HepG2 (cell line): ENCODE measurements around the gene DAPK3. TPM values are rescaled to one million over a fixed set of nuclear protein-coding genes. Genes with fewer than 3 reads are reported as not detected.
"Not testable (repeated sequence)": the region's sequence is repeated elsewhere in the genome, so short reads cannot be mapped to it uniquely, and the experiment has no call there.

Experiments used
- ATAC-seq: fragments of 200-7000 bp; cut with Tn5 transposase; 3 replicates; pipeline ENCODE4 v1.9.1; 2020; ENCODE audit warnings: mild to moderate bottlenecking, moderate library complexity
- BruUV-seq: library from RNA; stranded (reverse); fragments of 400-500 nt; replicated peaks from 2 replicates; lab custom pipeline; 2021; lab: Mats Ljungman, UMichigan
- CTCF ChIA-PET: fragments of 300-600 bp; formaldehyde crosslinking; extraction: SDS; loops from one replicate; lab custom pipeline; 2021; ENCODE audit warnings: low total read pairs, inconsistent platforms, low intra/inter-chr PET ratio; lab: Yijun Ruan, JAX
- POLR2A ChIA-PET: fragments of 350-600 bp; sonication (Branson Sonifier 250); formaldehyde crosslinking; loops from one replicate; lab custom pipeline; 2020; ENCODE audit warnings: antibody characterized with exemption, inconsistent platforms; lab: Yijun Ruan, JAX
- DNase-seq: peaks from one replicate; pipeline ENCODE4 v3.0.0-alpha.2; 2015; ENCODE audit warnings: low spot score
- FAIRE-seq: peaks from 3 replicates; lab custom pipeline; 2011; peaks lifted over from hg19 to GRCh38; lab: Jason Lieb, UNC
- H2AFZ ChIP-seq: one replicate; pipeline ENCODE4 v1.6.1; 2011; ENCODE audit warnings: low read length, inconsistent platforms
- H3K27ac ChIP-seq: fragments of 300-600 bp; 3 replicates; pipeline ENCODE4 v1.8.0; 2011; ENCODE audit warnings: mixed run types, mild to moderate bottlenecking, mixed read lengths, low read length, inconsistent platforms; ENCODE audit not compliant: insufficient read depth; ENCODE audit errors: extremely low read length
- H3K27me3 ChIP-seq, 2 experiments: fragments of 200-600 bp in 1 of 2; 2 replicates in 1 of 2; 3 replicates in 1 of 2; pipeline versions ENCODE4 v1.6.0 to v1.8.0; 2011; ENCODE audit warnings: low read length in 2 of 2, mild to moderate bottlenecking in 2 of 2, moderate library complexity in 2 of 2, inconsistent platforms in 1 of 2; ENCODE audit not compliant: insufficient read depth in 2 of 2, control insufficient read depth in 1 of 2
- H3K36me3 ChIP-seq, 2 experiments: fragments of 200-600 bp in 1 of 2; replicated peaks in 1 of 2; 2 replicates in 1 of 2; 3 replicates in 1 of 2; pipeline versions ENCODE4 v1.5.1 to v1.8.0; 2011; ENCODE audit warnings: low read length in 2 of 2, inconsistent platforms in 1 of 2; ENCODE audit not compliant: insufficient read depth in 2 of 2, control insufficient read depth in 1 of 2
- H3K4me1 ChIP-seq: 2 replicates; pipeline ENCODE4 v1.5.1; 2012; ENCODE audit warnings: low read length, inconsistent platforms; ENCODE audit not compliant: insufficient read depth
- H3K4me2 ChIP-seq: 2 replicates; pipeline ENCODE4 v1.6.0; 2011; ENCODE audit warnings: low read depth, low read length, inconsistent platforms
- H3K4me3 ChIP-seq, 3 experiments: fragments of 200-600 bp in 1 of 3; sonication (generic), shearing (Covaris generic) in 1 of 3; replicated peaks in 1 of 3; 2 replicates each; pipeline ENCODE4 v1.5.1; 2011 to 2016; ENCODE audit warnings: low read length in 3 of 3, inconsistent platforms in 2 of 3, low read depth in 2 of 3, mild to moderate bottlenecking in 2 of 3, control low read depth in 1 of 3, mixed read lengths in 1 of 3; ENCODE audit not compliant: insufficient read depth in 1 of 3
- H3K79me2 ChIP-seq: one replicate; pipeline ENCODE4 v1.6.1; 2011; ENCODE audit warnings: low read length, inconsistent platforms; ENCODE audit not compliant: insufficient read depth
- H3K9ac ChIP-seq: 2 replicates; pipeline ENCODE4 v1.6.0; 2011; ENCODE audit warnings: mild to moderate bottlenecking, low read depth, low read length, inconsistent platforms; ENCODE audit not compliant: insufficient read depth
- H3K9me3 ChIP-seq: 2 replicates; pipeline ENCODE4 v1.5.1; 2012; ENCODE audit warnings: mild to moderate bottlenecking, low read length
- H4K20me1 ChIP-seq: 2 replicates; pipeline ENCODE4 v1.6.0; 2011; ENCODE audit warnings: inconsistent platforms, mild to moderate bottlenecking, low read length, moderate library complexity; ENCODE audit not compliant: insufficient read depth
- CEBPB ChIP-seq: IDR thresholded peaks from 2 replicates; pipeline ENCODE4 v1.6.1; 2011; ENCODE audit warnings: low read depth, low read length, improper control_type of control experiment, borderline replicate concordance
- CEBPG ChIP-seq: IDR thresholded peaks from 2 replicates; pipeline ENCODE4 v1.6.1; 2016
- ONECUT2 ChIP-seq: sonication (generic); formaldehyde crosslinking; IDR thresholded peaks from 2 replicates; pipeline ENCODE4 v1.4.0; 2020; ENCODE audit warnings: missing genetic modification reagents
- ZNF121 ChIP-seq: sonication (generic); formaldehyde crosslinking; IDR thresholded peaks from 2 replicates; pipeline ENCODE4 v1.5.0; 2020; ENCODE audit warnings: mild to moderate bottlenecking, missing genetic modification reagents
- ZNF770 ChIP-seq: sonication (generic); formaldehyde crosslinking; IDR thresholded peaks from 2 replicates; pipeline ENCODE4 v1.5.0; 2020; ENCODE audit warnings: mild to moderate bottlenecking, missing genetic modification reagents
- WGBS: methylation state at CpG from one replicate; pipeline ENCODE4 v1.1.6; 2017; ENCODE audit warnings: low lambda C conversion rate; 5-methylcytosine and 5-hydroxymethylcytosine counted together
- in situ Hi-C: cut with HindIII; loops from 2 replicates; pipeline ENCODE4 v1.10.0; 2017; ENCODE audit warnings: low pct_unique_long_range_greater_than_20kb; ENCODE audit not compliant: extremely low pct_ligation_motif_present
- intact Hi-C: fragments of 100-400 bp; cut with micrococcal nuclease; formaldehyde crosslinking; loops from one replicate; pipeline ENCODE4 v1.10.0; 2022; ENCODE audit not compliant: unreplicated experiment
- polyA plus RNA-seq, 8 experiments: library from polyadenylated mRNA; depleted of rRNA in 3 of 8; stranded (reverse) in 7 of 8; unstranded in 1 of 8; fragments of >200 nt; fragmentation: Illumina TruSeq in 4 of 8; extraction: Trizol in 4 of 8; gene quantifications; 2 replicates each; pipeline versions ENCODE4 v1.2.1 to v1.2.3, GENCODE V29; 2011 to 2016; ENCODE audit warnings: low read depth in 4 of 8, missing spikeins in 1 of 8, mixed read lengths in 1 of 8; ENCODE audit not compliant: insufficient read depth in 1 of 8
- total RNA-seq, 5 experiments: library from RNA; depleted of rRNA; stranded (reverse); fragments of >200 nt; fragmentation: Illumina TruSeq; extraction: Trizol; gene quantifications; 2 replicates each; pipeline ENCODE4 v1.2.3, GENCODE V29; 2016; ENCODE audit warnings: low read depth in 1 of 5

Gene DAPK3
- total and polyA plus RNA-seq, 2 of the 13 experiments (the other 11 are each of a cell fraction or from before 2014, with no cell fraction given): 30.5 to 37.3 TPM

- CTCF ChIA-PET: not testable (repeated sequence)
Observed at GRCh38 chr19:3947316-3947933, 23.5 kb downstream of the DAPK3 start.

More at GRCh38 chr19:3947316-3947933, 23.5 kb downstream of the DAPK3 start:
- POLR2A ChIA-PET, H3K9me3 ChIP-seq, H3K36me3 ChIP-seq, H3K4me3 ChIP-seq, H2AFZ ChIP-seq, H4K20me1 ChIP-seq, H3K4me1 ChIP-seq, BruUV-seq, H3K9ac ChIP-seq, H3K27ac ChIP-seq, DNase-seq, intact Hi-C loops, H3K79me2 ChIP-seq, in situ Hi-C loops, FAIRE-seq, ATAC-seq, H3K4me2 ChIP-seq: not testable (repeated sequence)
- TF ChIP-seq ONECUT2 (CRISPR knock-in tag) (0 out of 2 replicates have a peak, but pooled peaks have one; percentile 19), CEBPB (peak; percentile 72), ZNF770 (CRISPR knock-in tag) (peak; percentile 70; the same call in 1 of the 2 replicates), ZNF121 (CRISPR knock-in tag) (peak; percentile 65), CEBPG (CRISPR knock-in tag) (peak; percentile 39; the same call in 1 of the 2 replicates)
- peaks cover 0 to 11% of the 10 kb centered on the region in 2 experiments; a peak in 2 of 5 replicates for H3K27me3 ChIP-seq
- 45% methylated on average over 14 of the region's 15 CpGs for WGBS
